HG03139 (cell line): ENCODE measurements around the gene CHMP4B.

Source experiments
- ATAC-seq: cut with Tn5 transposase; IDR thresholded peaks from one replicate; pipeline ENCODE4 v1.9.1; 2021; ENCODE audit not compliant: unreplicated experiment

CHMP4B gene

GRCh38 chr20:33817411-33817810, 6.3 kb downstream of the CHMP4B start:
- no peak for ATAC-seq

GRCh38 chr20:33819456-33819855, 8.3 kb downstream of the CHMP4B start:
- no peak for ATAC-seq

GRCh38 chr20:33820362-33820761, 9.2 kb downstream of the CHMP4B start:
- ATAC-seq: no peak

- no peak for ATAC-seq
These were observed 10.2 kb downstream of the CHMP4B start for GRCh38 chr20:33821270-33821836.

GRCh38 chr20:33822423-33822822, 11.3 kb downstream of the CHMP4B start:
- ATAC-seq: no peak

GRCh38 chr20:33822991-33823390, 11.8 kb downstream of the CHMP4B start:
- ATAC-seq: no peak

GRCh38 chr20:33824852-33825251, 13.7 kb downstream of the CHMP4B start:
- no peak for ATAC-seq

GRCh38 chr20:33825340-33826269, 14.5 kb downstream of the CHMP4B start:
- ATAC-seq: no peak

- ATAC-seq: no peak
These were observed 15.2 kb downstream of the CHMP4B start for GRCh38 chr20:33826270-33826897.

GRCh38 chr20:33827109-33827508, 16.0 kb downstream of the CHMP4B start:
- ATAC-seq: no peak

- no peak for ATAC-seq
These were observed 16.6 kb downstream of the CHMP4B start for GRCh38 chr20:33827634-33828325.

- ATAC-seq: no peak
These were observed 17.2 kb downstream of the CHMP4B start for GRCh38 chr20:33828326-33828844.

- no peak for ATAC-seq
These were observed 17.9 kb downstream of the CHMP4B start for GRCh38 chr20:33828967-33829560.

GRCh38 chr20:33829636-33830035, 18.5 kb downstream of the CHMP4B start:
- ATAC-seq: no peak

GRCh38 chr20:33830371-33830770, 19.2 kb downstream of the CHMP4B start:
- ATAC-seq: no peak

GRCh38 chr20:33832103-33832804, 21.1 kb downstream of the CHMP4B start:
- ATAC-seq: no peak

- ATAC-seq: no peak
These were observed 22.2 kb downstream of the CHMP4B start for GRCh38 chr20:33833333-33833732.

GRCh38 chr20:33835615-33836172, 24.5 kb downstream of the CHMP4B start:
- ATAC-seq: no peak

- no peak for ATAC-seq
These were observed 25.1 kb downstream of the CHMP4B start for GRCh38 chr20:33836277-33836676.
